GM12892 (cell line): ENCODE results near the gene PLG.
"Not testable (repeated sequence)": the region's sequence is repeated elsewhere in the genome, so short reads cannot be mapped to it uniquely, and the experiment has no call there.

ENCODE experiments used
- POLR2AphosphoS5 ChIP-seq: IDR thresholded peaks from 2 replicates; pipeline ENCODE4 v1.6.1; 2011; ENCODE audit warnings: low read depth, low read length, control low read depth
- TAF1 ChIP-seq: IDR thresholded peaks from 2 replicates; pipeline ENCODE4 v1.6.1; 2011; ENCODE audit warnings: low read depth, mild to moderate bottlenecking, control low read depth, low read length, borderline replicate concordance

- TF ChIP-seq POLR2AphosphoS5, TAF1: not testable (repeated sequence)
Measured at GRCh38 chr6:160708993-160709392, 6.9 kb downstream of the PLG start.
